Measurements from ENCODE around the gene DLK1.
A peak's percentile ranks its signal among the peaks of the same experiment; 100 is the strongest.

Gene DLK1

DNA sequence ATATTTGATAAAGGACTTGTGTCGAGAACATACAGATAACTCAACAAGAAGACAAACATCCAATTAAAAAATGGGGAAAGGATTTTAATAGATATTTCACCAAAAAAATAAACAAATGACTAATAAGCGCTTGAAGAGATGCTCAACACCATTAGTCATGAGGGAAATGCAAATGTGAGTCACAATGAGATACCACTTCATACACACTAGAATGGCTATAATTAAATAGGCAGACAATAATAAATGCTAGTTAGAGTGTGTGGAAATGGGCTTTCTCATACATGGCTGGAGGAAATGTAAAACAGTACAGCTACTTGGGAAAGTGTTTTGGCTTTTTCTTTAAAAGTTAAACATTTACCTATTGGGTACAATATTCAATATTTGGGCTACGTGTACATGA lies 34.8 kb downstream of the DLK1 start:
- no peak for DNase-seq (ENCODE audit: low spot score)

DNA sequence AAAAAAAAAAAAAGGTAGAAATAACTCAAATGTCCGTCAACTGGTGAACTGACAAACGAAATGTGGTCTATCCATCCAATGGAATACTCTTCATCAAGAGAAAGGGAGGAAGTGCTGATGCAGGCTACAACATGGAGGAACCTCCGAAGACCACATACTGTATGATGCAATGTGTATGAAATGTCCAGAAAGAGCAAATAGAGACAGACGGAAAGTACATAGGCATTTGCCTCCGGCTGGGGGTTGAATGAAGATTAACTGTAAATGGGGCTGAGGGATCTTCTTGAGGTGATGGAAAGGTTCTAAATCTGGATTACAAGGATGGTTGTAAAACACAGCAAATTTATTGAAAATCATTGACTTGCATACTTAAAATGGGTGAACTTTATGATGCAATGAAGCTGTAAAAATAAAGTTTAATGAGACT lies 35.4 kb downstream of the DLK1 start:
- DNase-seq (ENCODE audit: low spot score), result no peak

DNA sequence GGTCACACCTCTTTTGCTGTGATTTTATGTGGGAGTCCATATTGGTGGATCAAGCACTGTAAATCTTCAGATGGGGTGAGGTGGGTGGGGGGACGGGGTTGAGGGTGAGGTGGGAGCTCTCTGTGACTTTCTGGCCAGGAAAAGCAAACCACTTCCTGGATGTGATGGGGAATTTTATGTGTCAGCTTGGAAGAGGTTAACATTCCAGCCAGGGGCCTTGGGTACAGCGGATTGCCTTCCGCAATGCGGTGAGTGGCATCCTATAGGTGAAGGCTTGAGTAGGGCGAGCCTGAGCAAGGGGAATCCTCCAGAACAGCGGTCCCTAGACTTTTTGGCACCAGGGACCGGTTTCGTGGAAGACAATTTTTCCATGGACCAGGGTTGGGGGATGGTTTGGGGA lies 36.2 kb downstream of the DLK1 start:
- no peak for DNase-seq (ENCODE audit: low spot score)

GRCh38 chr14:100764471-100765115 lies 37.9 kb downstream of the DLK1 start:
- DNase-seq (ENCODE audit: low spot score), result no peak

DNA sequence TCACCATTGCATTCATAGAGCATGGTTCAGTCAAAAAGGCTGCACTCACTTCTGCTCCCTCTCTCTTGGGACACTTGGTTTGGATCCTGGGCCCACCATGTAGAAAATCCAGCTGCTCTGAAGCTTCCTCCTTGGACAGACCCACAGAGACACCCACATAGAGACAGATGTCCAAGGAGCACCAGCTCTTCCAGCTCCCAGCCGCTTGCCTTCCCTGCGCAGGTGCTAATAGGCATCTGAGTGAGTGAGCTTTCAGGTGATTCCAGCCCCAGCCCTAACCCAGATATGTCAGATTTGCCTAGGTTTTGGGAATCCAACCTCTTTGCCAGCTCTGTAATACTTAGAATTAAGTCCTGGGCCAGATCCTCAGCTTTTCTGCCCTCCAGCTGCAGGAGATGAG lies 38.6 kb downstream of the DLK1 start:
- no peak for DNase-seq (ENCODE audit: low spot score)

DNA sequence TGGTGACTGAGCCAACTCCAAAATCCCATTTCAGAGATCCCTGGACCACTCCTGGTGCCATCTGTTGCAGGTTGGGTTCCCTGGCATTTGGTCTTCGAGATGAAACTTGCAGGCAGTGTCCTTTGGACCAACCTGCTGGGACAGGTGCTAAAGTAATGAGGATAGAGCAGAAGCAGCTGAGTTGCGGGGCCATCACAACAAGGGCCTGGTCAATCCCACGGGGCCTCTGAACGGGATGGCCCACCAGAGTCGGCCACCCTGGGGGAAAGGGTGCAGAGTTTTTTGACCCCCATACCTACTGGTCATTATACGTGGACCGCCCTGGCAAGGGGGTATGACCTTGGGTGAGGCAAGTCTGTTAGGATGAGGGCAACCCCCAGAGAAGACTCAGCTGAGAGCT lies 39.3 kb downstream of the DLK1 start:
- DNase-seq (ENCODE audit: low spot score), result no peak

GRCh38 chr14:100767003-100767787 lies 40.5 kb downstream of the DLK1 start:
- no peak for DNase-seq (ENCODE audit: low spot score)

DNA sequence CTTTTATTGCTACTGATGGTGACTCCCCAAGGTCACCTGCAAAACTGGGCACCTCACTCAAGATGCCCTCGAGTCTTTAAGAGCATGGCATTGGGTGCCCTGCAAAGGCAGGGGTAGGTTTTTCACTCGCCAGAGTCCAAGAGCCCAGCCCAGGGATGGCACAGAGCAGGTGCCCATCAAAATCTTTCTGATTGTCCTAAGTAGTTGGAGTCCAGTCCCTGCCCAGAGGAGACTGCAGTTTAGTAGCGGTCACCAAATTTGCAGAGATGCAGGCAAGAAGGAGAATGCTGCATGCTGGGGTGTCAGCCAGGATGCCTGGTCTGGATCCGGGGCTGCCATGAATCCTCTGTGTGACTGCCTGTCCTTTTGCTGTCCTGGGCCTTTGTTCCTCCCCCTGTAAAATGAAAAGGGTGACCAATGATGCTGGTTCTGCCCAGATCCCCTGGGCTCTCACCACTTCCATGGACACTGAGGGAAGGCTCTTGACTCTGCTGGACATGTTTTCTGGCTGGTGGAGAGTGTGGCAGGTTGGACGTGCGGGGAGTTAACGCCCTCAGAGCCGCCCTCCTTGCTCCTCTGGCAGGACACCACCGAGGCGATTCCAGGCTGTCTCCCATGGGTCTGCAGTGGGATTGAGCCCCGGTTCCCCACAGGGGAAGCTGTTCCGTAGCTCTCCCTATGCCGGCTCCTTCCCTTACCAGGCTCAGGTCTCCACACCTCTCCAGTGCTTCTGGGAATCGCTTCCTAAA lies 41.3 kb downstream of the DLK1 start:
- DNase-seq (ENCODE audit: low spot score), result no peak

DNA sequence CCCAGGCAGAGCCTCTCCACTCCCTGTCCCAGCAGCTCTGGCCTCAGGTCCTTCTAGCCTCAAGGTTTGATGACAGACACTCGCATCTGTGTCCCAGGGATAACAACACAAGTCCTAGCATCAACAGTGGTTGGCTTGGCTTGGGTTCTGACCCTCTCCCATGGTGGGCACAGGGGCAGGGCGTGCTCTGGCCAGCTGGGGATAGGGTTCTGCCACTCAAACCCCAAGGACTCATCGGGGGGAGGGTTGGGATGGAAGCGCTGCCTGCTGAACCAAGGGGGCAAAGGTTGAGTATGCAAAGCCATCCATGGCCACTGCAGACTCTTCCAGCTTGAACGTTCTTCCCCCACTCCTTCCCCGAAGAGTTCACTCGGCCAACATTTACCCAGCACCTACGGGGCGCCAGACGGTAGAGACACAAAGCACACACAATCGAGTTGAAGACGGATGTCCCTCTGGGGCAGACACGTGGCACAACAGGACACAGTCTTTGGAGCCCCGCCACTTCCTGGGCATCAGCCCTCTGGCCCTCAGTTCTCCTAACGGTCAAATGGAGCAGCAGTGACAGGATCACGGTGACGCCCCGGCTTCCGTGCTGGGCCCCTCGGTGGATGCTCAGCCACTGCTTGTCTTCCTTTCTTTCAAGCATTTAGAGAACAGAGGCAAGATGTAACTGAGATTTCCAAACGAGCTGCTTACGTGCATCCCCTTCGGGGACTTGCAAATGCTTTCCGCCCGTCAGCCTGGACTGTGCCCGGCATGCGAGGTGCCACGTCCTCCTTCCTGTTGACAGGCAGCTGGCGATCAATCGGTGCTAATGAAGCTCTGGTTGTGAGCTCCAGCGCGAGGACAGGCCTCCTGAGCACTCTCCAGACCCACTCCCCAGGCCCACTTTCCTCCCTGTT lies 42.6 kb downstream of the DLK1 start:
- DNase-seq (ENCODE audit: low spot score), result no peak

- no peak for DNase-seq (ENCODE audit: low spot score)
Measured at GRCh38 chr14:100770046-100770445, 43.4 kb downstream of the DLK1 start.

- DNase-seq (ENCODE audit: low spot score), result no peak
Measured at GRCh38 chr14:100770605-100771120, 44.0 kb downstream of the DLK1 start.

- DNase-seq (ENCODE audit: low spot score), result no peak
Measured at GRCh38 chr14:100771121-100771800, 44.6 kb downstream of the DLK1 start.

GRCh38 chr14:100772607-100773165 lies 46.0 kb downstream of the DLK1 start:
- DNase-seq (ENCODE audit: low spot score), result no peak

DNA sequence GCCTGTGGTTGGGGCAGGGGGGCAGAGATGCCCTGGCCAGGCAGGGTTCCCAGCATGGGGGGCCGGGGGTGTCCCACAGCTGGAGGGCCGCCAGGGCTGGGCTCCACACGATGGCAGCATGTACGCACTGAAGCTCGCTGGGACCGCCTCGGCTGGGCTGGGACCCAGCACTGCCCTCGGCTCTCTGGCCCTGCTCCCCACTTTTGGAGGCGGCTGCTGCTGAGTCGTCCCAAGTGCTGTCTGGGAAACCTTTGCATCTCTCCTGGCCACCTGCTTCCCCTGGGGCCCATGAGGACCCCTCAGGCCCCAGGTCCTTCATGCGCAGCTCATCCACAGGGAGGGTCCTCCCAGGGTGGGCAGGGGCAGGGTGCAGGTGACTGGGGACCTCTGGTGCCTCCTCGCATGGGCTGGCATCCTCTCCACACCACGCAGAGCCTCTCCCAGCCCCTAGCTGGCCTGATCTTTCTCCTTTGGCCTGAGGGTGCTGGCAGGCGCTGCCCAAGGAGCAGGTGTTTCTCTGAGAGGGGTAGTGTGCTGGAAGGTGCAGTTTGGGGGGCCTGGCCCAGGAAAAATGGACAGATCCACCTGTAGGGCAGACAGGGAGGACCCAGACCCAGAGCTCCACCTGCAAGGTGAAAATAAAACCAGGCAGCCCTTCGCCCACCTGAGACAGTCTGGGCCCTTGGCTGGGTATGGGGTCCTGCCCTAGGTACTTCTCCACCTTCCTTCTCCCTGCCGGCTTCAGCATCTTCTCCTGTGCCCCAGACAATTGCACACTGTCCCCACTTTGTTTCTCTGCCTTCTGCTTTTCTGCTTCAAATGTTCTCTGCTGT lies 46.9 kb downstream of the DLK1 start:
- DNase-seq (ENCODE audit: low spot score), result no peak

DNA sequence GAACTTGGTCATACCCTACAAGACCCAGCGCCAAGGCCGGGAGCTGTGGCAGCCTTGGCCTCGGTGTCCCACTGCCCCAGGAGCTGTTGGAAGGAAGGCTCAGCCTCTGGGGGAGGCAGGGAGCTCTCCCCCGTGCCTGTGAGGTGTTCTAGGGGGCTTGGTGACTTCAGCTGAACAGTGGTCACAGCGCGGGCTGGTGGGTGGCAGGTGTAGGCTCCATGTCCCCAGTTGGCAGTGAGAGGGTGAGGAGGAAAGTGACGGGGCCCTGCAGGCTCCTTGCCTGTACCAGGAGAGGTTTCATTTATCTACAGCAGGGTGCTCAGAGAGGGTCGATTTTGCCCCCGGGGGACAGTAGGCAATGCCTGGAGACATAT lies 47.5 kb downstream of the DLK1 start:
- DNase-seq (ENCODE audit: low spot score), result no peak

DNA sequence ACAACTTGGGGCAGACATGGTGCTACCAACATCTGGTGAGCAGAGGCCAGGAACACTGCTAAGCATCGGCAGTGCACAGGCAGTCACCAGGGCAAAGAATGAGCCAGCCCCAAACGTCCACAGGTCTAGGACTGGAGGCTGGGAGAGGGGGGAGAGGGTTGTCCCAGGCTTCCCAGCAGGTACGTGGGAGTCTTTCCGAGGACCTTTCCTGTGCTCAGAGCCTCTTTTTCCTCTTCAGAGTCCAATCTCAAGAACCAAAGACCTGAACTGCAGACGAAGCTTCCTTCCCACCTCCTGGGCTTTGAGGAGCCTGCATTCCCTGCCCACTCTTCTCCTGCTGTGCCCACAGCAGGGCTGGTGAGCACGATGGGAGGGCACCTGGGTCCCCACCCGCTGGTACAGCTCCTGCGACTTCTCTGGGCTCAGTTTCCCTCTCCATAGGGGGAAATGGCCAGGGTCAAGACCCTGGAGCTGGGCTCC lies 48.7 kb downstream of the DLK1 start:
- no peak for DNase-seq (ENCODE audit: low spot score)

DNA sequence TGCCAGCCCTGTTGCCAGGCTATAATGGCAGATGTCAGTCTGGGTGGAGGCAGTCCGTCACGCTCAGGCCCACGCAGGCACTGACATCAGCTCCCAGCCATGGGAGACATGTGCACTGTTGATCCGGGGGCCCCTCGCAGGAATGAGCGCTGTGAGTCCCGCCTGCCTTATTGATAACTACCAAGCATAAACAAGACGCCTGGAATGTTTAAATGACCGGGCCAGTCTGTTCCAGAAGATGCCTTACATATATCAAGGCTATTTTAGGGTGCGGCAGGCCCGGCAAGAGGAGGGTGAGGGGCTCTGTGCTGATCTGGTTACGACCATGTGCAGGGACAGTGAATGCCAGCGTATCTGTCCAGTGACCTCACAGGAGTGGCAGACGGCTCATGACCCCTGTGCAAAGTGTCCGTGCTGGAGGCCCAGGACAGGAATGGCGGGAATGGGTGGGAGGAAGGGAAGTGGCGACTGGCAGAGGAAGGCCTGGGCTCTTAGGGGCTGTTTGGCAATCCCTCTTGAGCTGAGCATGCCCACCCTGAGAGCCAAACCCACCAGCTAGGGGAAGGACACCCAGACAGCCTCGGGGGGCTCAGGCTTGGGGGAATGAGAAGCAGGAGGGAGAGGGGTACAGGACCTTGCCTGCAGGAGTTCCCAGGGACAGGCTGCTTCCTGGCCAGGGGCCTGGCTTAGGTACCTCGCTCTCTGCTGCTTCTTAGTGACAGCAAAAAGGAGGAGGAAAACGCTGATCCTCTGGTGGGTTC lies 49.3 kb downstream of the DLK1 start:
- DNase-seq (ENCODE audit: low spot score), result peak; percentile 70

- no peak for DNase-seq (ENCODE audit: low spot score)
Measured at GRCh38 chr14:100776681-100777365, 50.1 kb downstream of the DLK1 start.
